Mononuclear cell (primary cell): ENCODE data around the gene TRIM25. TPM values are rescaled to one million over a fixed set of nuclear protein-coding genes. Genes with fewer than 3 reads are reported as not detected.

Source experiments
- H3K27me3 ChIP-seq: 2 replicates; pipeline ENCODE4 v1.6.0; 2011; ENCODE audit warnings: low read length, control low read depth; ENCODE audit not compliant: insufficient read depth
- H3K4me1 ChIP-seq: 2 replicates; pipeline ENCODE4 v1.5.1; 2011; ENCODE audit warnings: mild to moderate bottlenecking, low read length, control low read depth; ENCODE audit not compliant: insufficient read depth
- H3K4me3 ChIP-seq: 2 replicates; pipeline ENCODE4 v1.5.1; 2011; ENCODE audit warnings: mild to moderate bottlenecking, low read length, moderate library complexity
- H3K9me3 ChIP-seq: 2 replicates; pipeline ENCODE4 v1.5.1; 2011; ENCODE audit warnings: low read depth, mild to moderate bottlenecking, control low read depth, low read length
- total RNA-seq: library from RNA; depleted of rRNA; stranded (reverse); fragments of >200 nt; gene quantifications from one replicate; pipeline ENCODE4 v1.2.3, GENCODE V29; 2012

TRIM25 gene
- total RNA-seq, 1 donor = 33.4 TPM

DNA sequence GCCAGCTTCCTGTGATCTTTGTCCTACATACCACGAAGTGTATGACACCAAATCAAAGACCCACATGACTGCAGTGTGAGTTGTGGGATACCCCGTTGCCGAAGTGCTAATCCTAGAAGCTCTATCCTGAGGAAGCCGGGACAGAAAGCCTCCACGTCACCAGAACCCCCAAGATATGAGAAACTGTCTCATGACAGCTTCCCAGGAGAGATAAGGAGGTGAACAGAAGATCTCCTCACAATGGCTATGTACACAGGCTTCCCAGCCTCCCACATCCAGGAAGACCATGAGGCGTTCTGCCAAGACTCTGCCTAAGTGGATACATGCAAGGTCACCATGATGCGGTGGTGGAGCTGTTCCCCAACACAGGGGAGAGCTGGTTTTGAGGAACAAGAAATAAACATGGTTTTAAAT is 37.1 kb downstream of the TRIM25 start:
- no peak overlapping the region for H3K4me3 ChIP-seq
- no peaks in the 10 kb centered on the region for H3K27me3 ChIP-seq
- peaks cover 15% of the 10 kb centered on the region for H3K4me1 ChIP-seq
- no peaks in the 10 kb centered on the region for H3K9me3 ChIP-seq

- peaks cover 4% of the 10 kb centered on the region for H3K4me1 ChIP-seq
- no peak overlapping the region for H3K4me3 ChIP-seq
- H3K27me3 ChIP-seq = no peaks in the 10 kb centered on the region
- H3K9me3 ChIP-seq = no peaks in the 10 kb centered on the region
Observed at GRCh38 chr17:56870081-56870651, 43.7 kb downstream of the TRIM25 start.

- Histone ChIP-seq H3K4me1 (peaks cover 4% of the 10 kb centered on the region), H3K4me3 (no peak overlapping the region), H3K27me3 (no peaks in the 10 kb centered on the region), H3K9me3 (no peaks in the 10 kb centered on the region)
Observed at GRCh38 chr17:56868716-56869115, 45.1 kb downstream of the TRIM25 start.

- Histone ChIP-seq H3K4me1 (peaks cover 4% of the 10 kb centered on the region), H3K4me3 (no peak overlapping the region), H3K9me3 (no peaks in the 10 kb centered on the region), H3K27me3 (no peaks in the 10 kb centered on the region)
Observed at GRCh38 chr17:56867948-56868376, 45.9 kb downstream of the TRIM25 start.

DNA sequence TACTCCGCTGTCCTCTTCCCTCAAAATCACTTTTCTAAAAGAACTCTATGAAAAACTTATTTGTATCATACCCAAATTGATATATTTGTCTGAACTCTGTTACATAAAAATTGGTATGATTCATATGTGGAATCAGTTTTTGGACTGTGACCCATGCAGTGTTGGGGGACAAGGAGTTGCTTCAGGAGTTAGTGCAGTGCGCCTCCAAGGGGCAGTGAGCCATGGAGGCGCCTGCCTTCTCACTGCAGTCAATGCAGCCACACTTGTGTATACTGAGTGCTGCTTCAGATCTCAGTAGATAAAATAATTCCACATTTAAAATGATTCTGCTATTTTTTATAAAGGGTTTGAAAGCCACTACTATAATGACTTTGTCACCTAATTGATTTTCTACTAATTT is 47.4 kb downstream of the TRIM25 start:
- Histone ChIP-seq H3K4me3 (no peak overlapping the region), H3K27me3 (no peaks in the 10 kb centered on the region), H3K4me1 (peaks cover 4% of the 10 kb centered on the region), H3K9me3 (no peaks in the 10 kb centered on the region)

DNA sequence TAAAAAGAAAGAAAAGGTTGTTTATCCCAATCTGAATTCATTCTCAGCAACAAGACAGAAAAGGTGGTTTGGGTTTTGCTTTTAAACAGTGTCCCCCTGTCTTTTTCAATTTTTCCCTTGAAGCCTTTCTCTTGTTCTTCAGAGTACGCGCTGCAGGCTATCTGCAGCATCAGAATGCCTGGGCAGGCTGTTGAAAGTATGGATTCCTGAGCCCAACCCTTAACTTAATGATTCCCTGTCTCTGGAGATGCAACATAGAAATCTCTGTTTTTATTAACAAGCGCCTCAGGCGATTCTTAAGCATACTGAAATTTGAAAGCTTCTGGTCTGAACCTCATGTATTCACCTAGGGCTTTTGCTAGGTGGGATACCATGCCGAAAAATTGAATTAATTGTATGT is 47.8 kb downstream of the TRIM25 start:
- Histone ChIP-seq H3K4me1 (peaks cover 4% of the 10 kb centered on the region), H3K4me3 (no peak overlapping the region), H3K27me3 (no peaks in the 10 kb centered on the region), H3K9me3 (no peaks in the 10 kb centered on the region)

DNA sequence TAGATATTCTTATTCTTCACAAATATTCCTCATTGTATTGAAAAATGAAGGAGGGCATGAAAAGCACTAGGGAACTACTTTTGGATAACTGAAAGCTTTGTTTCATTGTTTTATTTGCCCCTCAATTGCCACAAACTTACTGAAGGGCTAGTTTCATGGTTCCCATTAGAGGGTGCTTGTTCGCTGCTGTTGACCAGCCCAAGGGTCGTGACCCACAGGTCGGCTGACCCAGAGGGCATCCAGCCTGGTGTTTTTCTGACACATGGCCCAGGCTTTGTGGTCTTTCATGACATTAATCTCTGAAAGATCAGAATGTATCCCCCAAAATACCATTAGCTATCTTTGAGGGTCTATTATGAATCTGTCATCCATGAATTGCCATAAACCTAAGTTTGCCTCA is 49.9 kb downstream of the TRIM25 start:
- H3K4me3 ChIP-seq = no peak overlapping the region
- H3K4me1 ChIP-seq = no peaks in the 10 kb centered on the region
- H3K27me3 ChIP-seq = no peaks in the 10 kb centered on the region
- H3K9me3 ChIP-seq = no peaks in the 10 kb centered on the region

DNA sequence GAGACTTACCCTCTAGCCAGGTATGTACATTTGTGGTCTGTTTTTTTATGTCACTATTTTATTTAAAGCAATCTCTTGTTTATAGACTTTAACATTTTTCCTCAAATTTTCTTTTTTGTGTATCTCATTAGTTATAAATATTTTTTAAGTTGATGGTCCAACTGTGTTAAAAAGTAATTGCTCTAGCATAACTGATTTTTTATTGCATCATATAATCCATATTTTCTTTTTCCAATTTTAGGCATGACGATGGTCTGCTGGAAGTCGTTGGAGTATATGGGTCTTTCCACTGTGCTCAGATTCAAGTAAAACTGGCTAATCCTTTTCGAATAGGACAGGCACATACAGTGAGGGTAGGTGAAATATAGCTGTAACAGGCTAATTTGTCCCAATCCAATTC is 52.0 kb downstream of the TRIM25 start:
- Histone ChIP-seq H3K27me3 (no peaks in the 10 kb centered on the region), H3K9me3 (no peaks in the 10 kb centered on the region), H3K4me3 (no peak overlapping the region), H3K4me1 (no peaks in the 10 kb centered on the region)

GRCh38 chr17:56851008-56851407 is 62.8 kb downstream of the TRIM25 start:
- no peak overlapping the region for H3K4me3 ChIP-seq
- no peaks in the 10 kb centered on the region for H3K4me1 ChIP-seq
- H3K9me3 ChIP-seq = no peaks in the 10 kb centered on the region
- H3K27me3 ChIP-seq = no peaks in the 10 kb centered on the region

DNA sequence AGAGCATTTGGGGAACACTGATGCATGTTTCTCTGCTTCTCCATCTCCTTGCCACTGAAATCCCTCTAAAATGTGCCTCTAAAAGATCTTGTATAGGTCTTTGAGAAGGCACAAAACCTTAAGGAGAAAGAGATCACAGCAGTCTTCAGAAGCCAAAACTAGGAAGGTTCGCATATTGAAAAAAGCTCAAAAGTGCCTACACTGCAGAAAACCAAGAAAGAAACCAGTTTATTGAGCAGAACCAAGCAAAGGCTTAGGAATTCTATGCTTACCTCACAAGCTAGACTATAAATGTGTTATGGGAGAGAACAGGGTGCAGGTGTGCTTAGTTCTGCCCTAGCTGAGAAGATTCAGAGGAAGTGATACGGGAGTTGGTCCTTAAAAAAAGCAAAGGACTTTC is 63.3 kb downstream of the TRIM25 start:
- Histone ChIP-seq H3K27me3 (no peaks in the 10 kb centered on the region), H3K4me1 (no peaks in the 10 kb centered on the region), H3K9me3 (no peaks in the 10 kb centered on the region), H3K4me3 (no peak overlapping the region)

- Histone ChIP-seq H3K9me3 (no peaks in the 10 kb centered on the region), H3K27me3 (no peaks in the 10 kb centered on the region), H3K4me3 (no peak overlapping the region), H3K4me1 (no peaks in the 10 kb centered on the region)
Observed at GRCh38 chr17:56849131-56849530, 64.7 kb downstream of the TRIM25 start.

- H3K4me3 ChIP-seq = no peak overlapping the region
- no peaks in the 10 kb centered on the region for H3K27me3 ChIP-seq
- no peaks in the 10 kb centered on the region for H3K4me1 ChIP-seq
- no peaks in the 10 kb centered on the region for H3K9me3 ChIP-seq
Observed at GRCh38 chr17:56847106-56847505, 66.7 kb downstream of the TRIM25 start.

GRCh38 chr17:56845934-56846333 is 67.9 kb downstream of the TRIM25 start:
- Histone ChIP-seq H3K4me1 (no peaks in the 10 kb centered on the region), H3K4me3 (no peak overlapping the region), H3K9me3 (no peaks in the 10 kb centered on the region), H3K27me3 (no peaks in the 10 kb centered on the region)

DNA sequence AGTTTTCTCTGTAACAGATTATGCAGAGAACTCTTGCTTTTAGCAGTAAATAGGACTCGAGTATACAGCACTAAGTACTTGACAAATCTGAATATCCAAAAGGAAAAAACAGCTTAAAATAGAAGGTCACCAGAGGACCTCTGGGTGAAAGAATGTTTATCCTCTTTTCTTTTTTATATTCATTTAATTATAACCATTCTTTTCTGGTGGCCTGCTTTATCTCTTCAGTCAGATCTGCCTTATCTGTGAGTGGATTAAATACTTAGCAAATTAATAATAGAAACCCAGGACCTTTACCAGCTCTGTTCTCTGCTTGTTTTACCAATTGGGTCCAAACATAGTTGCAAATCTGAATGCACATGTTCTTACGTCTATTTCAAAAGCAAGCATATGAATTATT is 71.3 kb downstream of the TRIM25 start:
- H3K9me3 ChIP-seq = no peaks in the 10 kb centered on the region
- no peaks in the 10 kb centered on the region for H3K27me3 ChIP-seq
- H3K4me1 ChIP-seq = no peaks in the 10 kb centered on the region
- H3K4me3 ChIP-seq = no peak overlapping the region

DNA sequence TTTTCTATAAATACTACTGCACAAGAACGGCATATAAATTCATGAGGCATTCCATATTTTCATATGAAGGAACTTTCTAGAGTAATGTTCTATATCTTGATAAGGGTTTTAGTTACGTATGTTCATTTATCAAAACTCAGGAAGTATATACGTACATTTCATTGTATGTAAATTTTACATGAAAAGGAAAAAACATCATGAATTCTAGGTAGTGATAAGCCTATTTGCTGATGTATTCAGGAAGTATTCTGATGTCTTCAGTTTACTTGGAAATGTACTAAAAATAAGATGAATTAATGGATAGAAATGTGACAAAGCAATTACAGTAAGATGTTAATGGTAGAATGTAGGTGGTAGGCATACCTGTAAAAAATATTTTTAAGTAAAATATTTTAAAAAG is 75.2 kb downstream of the TRIM25 start:
- Histone ChIP-seq H3K4me3 (no peak overlapping the region), H3K4me1 (peaks cover 19% of the 10 kb centered on the region), H3K9me3 (no peaks in the 10 kb centered on the region), H3K27me3 (no peaks in the 10 kb centered on the region)
